H1 (cell line): ENCODE results near the gene RFLNA. TPM values are rescaled to one million over a fixed set of nuclear protein-coding genes. Genes with fewer than 3 reads are reported as not detected.

ENCODE experiments used
- CTCF ChIA-PET: fragments of 300-600 bp; sonication (Branson Sonifier 250); formaldehyde crosslinking; loops from one replicate; lab custom pipeline; 2021; ENCODE audit not compliant: partially characterized antibody; lab: Charles Lee
- POLR2A ChIA-PET: fragments of 300-600 bp; sonication (Branson Sonifier 250); formaldehyde crosslinking; loops from one replicate; lab custom pipeline; 2021; ENCODE audit warnings: inconsistent platforms; ENCODE audit not compliant: partially characterized antibody; lab: Charles Lee
- DNase-seq, 2 experiments: peaks; one replicate each; pipeline versions ENCODE4 v3.0.0 to v3.0.0-alpha.2; 2010 to 2022; ENCODE audit warnings: low spot score in 2 of 2, low read depth in 1 of 2, mixed read lengths in 1 of 2
- FAIRE-seq: peaks from 2 replicates; lab custom pipeline; 2011; peaks lifted over from hg19 to GRCh38; lab: Jason Lieb, UNC
- H2AFZ ChIP-seq: 2 replicates; pipeline ENCODE4 v1.8.1; 2012; ENCODE audit warnings: low read length, inconsistent platforms
- H2AK5ac ChIP-seq: 2 replicates; pipeline ENCODE4 v1.6.1; 2013; ENCODE audit warnings: low read depth, low read length
- H2BK120ac ChIP-seq: replicated peaks from 2 replicates; pipeline ENCODE3; 2013; ENCODE audit warnings: low read depth, low read length, inconsistent platforms
- H2BK12ac ChIP-seq: 2 replicates; pipeline ENCODE4 v1.6.1; 2013; ENCODE audit warnings: low read depth, low read length
- H2BK15ac ChIP-seq: 2 replicates; pipeline ENCODE4 v1.6.1; 2013; ENCODE audit warnings: low read length
- H2BK20ac ChIP-seq: 2 replicates; pipeline ENCODE4 v1.6.1; 2013; ENCODE audit warnings: low read length
- H2BK5ac ChIP-seq: 2 replicates; pipeline ENCODE4 v1.6.1; 2013; ENCODE audit warnings: low read depth, low read length
- H3K14ac ChIP-seq: 2 replicates; pipeline ENCODE4 v1.6.1; 2013; ENCODE audit warnings: inconsistent platforms; ENCODE audit not compliant: insufficient read length
- H3K18ac ChIP-seq: 2 replicates; pipeline ENCODE4 v1.6.1; 2013; ENCODE audit warnings: low read length; ENCODE audit errors: extremely low read depth
- H3K23ac ChIP-seq: 2 replicates; pipeline ENCODE4 v1.6.1; 2013; ENCODE audit warnings: inconsistent platforms; ENCODE audit not compliant: insufficient read length
- H3K23me2 ChIP-seq: 2 replicates; pipeline ENCODE4 v1.6.1; 2013; ENCODE audit warnings: low read depth, low read length
- H3K27ac ChIP-seq: 2 replicates; pipeline ENCODE4 v1.6.1; 2011; ENCODE audit warnings: low read depth, low read length, inconsistent platforms
- H3K27me3 ChIP-seq, 4 experiments: replicated peaks in 1 of 4; 1 replicate in 1 of 4; 2 replicates in 3 of 4; pipeline versions ENCODE4 v1.6.1 to v1.8.1; 2011 to 2013; ENCODE audit warnings: low read length in 3 of 4, mild to moderate bottlenecking in 3 of 4, inconsistent platforms in 2 of 4, mixed read lengths in 2 of 4, moderate library complexity in 1 of 4; ENCODE audit not compliant: control insufficient read depth in 3 of 4, insufficient read depth in 3 of 4; ENCODE audit errors: extremely low read depth in 1 of 4
- H3K36me3 ChIP-seq, 4 experiments: 2 replicates each; pipeline versions ENCODE4 v1.6.1 to v1.8.1; 2011 to 2013; ENCODE audit warnings: mild to moderate bottlenecking in 4 of 4, low read length in 3 of 4, moderate library complexity in 2 of 4, control low read depth in 1 of 4, inconsistent platforms in 1 of 4; ENCODE audit not compliant: insufficient read depth in 4 of 4, control insufficient read depth in 2 of 4
- H3K4ac ChIP-seq: replicated peaks from 2 replicates; pipeline ENCODE3; 2013; ENCODE audit warnings: low read length, low read depth, mixed read lengths, inconsistent platforms; ENCODE audit not compliant: insufficient read length
- H3K4me1 ChIP-seq, 4 experiments: replicated peaks in 1 of 4; 1 replicate in 1 of 4; 2 replicates in 3 of 4; pipeline versions ENCODE4 v1.6.1 to v1.8.1; 2011 to 2013; ENCODE audit warnings: low read length in 3 of 4, inconsistent platforms in 2 of 4, mixed read lengths in 1 of 4; ENCODE audit not compliant: insufficient read depth in 4 of 4, control insufficient read depth in 3 of 4
- H3K4me2 ChIP-seq, 2 experiments: 2 replicates each; pipeline versions ENCODE4 v1.6.1 to v1.8.1; 2011 to 2013; ENCODE audit warnings: low read depth in 2 of 2, low read length in 2 of 2, control low read depth in 1 of 2, inconsistent platforms in 1 of 2, mild to moderate bottlenecking in 1 of 2; ENCODE audit not compliant: insufficient read depth in 1 of 2
- H3K4me3 ChIP-seq, 4 experiments: fragments of 200-600, 300-600 bp in 1 of 4; sonication (generic), shearing (Covaris generic), sonication (Bioruptor Twin) in 1 of 4; 2 replicates each; pipeline versions ENCODE4 v1.5.1 to v1.8.1; 2011 to 2016; ENCODE audit warnings: low read length in 4 of 4, low read depth in 3 of 4, control low read depth in 2 of 4, inconsistent platforms in 2 of 4, mild to moderate bottlenecking in 2 of 4, mixed read lengths in 1 of 4, moderate library complexity in 1 of 4; ENCODE audit not compliant: insufficient read depth in 2 of 4; ENCODE audit errors: extremely low read depth in 1 of 4
- H3K56ac ChIP-seq: replicated peaks from 2 replicates; pipeline ENCODE3; 2013; ENCODE audit warnings: low read depth, mild to moderate bottlenecking, mixed read lengths, low read length, inconsistent platforms; ENCODE audit not compliant: insufficient read length
- H3K79me1 ChIP-seq: 2 replicates; pipeline ENCODE4 v1.6.1; 2013; ENCODE audit warnings: low read depth, low read length, control low read depth
- H3K79me2 ChIP-seq, 2 experiments: 2 replicates each; pipeline versions ENCODE4 v1.6.1 to v1.8.1; 2012 to 2013; ENCODE audit warnings: low read length in 2 of 2, mild to moderate bottlenecking in 2 of 2, inconsistent platforms in 1 of 2; ENCODE audit not compliant: insufficient read depth in 2 of 2, control insufficient read depth in 1 of 2
- H3K9ac ChIP-seq, 4 experiments: replicated peaks in 1 of 4; 1 replicate in 1 of 4; 2 replicates in 3 of 4; pipeline versions ENCODE4 v1.6.1 to v1.8.1; 2011 to 2013; ENCODE audit warnings: low read depth in 3 of 4, low read length in 3 of 4, control low read depth in 2 of 4, mild to moderate bottlenecking in 2 of 4, moderate library complexity in 2 of 4, inconsistent platforms in 1 of 4; ENCODE audit errors: extremely low read depth in 1 of 4
- H3K9me3 ChIP-seq, 2 experiments: 2 replicates each; pipeline versions ENCODE4 v1.6.1 to v1.8.1; 2012 to 2013; ENCODE audit warnings: mild to moderate bottlenecking in 2 of 2, moderate library complexity in 2 of 2, control low read depth in 1 of 2, inconsistent platforms in 1 of 2, low read depth in 1 of 2, low read length in 1 of 2, mixed read lengths in 1 of 2; ENCODE audit not compliant: insufficient read depth in 2 of 2
- H4K20me1 ChIP-seq, 2 experiments: replicated peaks in 1 of 2; 2 replicates each; pipeline versions ENCODE3 to v1.8.1; 2011 to 2013; ENCODE audit warnings: inconsistent platforms in 2 of 2, low read length in 2 of 2, mild to moderate bottlenecking in 1 of 2; ENCODE audit not compliant: insufficient read depth in 2 of 2, control insufficient read depth in 1 of 2
- H4K5ac ChIP-seq: 2 replicates; pipeline ENCODE4 v1.6.1; 2013; ENCODE audit warnings: low read length, low read depth, mixed read lengths, inconsistent platforms; ENCODE audit not compliant: insufficient read length
- H4K8ac ChIP-seq: 2 replicates; pipeline ENCODE4 v1.8.0; 2013; ENCODE audit warnings: mild to moderate bottlenecking, moderate library complexity, low read length, inconsistent platforms; ENCODE audit not compliant: insufficient read depth; ENCODE audit errors: extremely low read depth
- H4K91ac ChIP-seq: replicated peaks from 2 replicates; pipeline ENCODE3; 2013; ENCODE audit warnings: low read length, mixed read lengths, inconsistent platforms; ENCODE audit not compliant: insufficient read length
- CTCF ChIP-seq, 3 experiments: IDR thresholded peaks; 1 replicate in 2 of 3; 2 replicates in 1 of 3; pipeline versions ENCODE4 v1.5.1 to v1.6.1; 2011; ENCODE audit warnings: low read length in 3 of 3, mild to moderate bottlenecking in 3 of 3, inconsistent platforms in 2 of 3, low read depth in 1 of 3, moderate library complexity in 1 of 3; ENCODE audit not compliant: insufficient read depth in 1 of 3; ENCODE audit errors: control extremely low read depth in 1 of 3
- EZH2 ChIP-seq: fragments of 200-600 bp; sonication (generic); IDR thresholded peaks from 2 replicates; pipeline ENCODE4 v1.7.1; 2012; ENCODE audit warnings: low read depth, mild to moderate bottlenecking, moderate library complexity, low read length, inconsistent platforms; ENCODE audit not compliant: severe bottlenecking
- GABPA ChIP-seq: IDR thresholded peaks from 2 replicates; pipeline ENCODE4 v1.6.1; 2011; ENCODE audit warnings: mild to moderate bottlenecking, low read length, moderate library complexity, borderline replicate concordance; ENCODE audit not compliant: insufficient read depth
- KDM4A ChIP-seq: IDR thresholded peaks from one replicate; pipeline ENCODE4 v1.7.1; 2012; ENCODE audit warnings: low read depth, mild to moderate bottlenecking, moderate library complexity, low read length, inconsistent platforms; ENCODE audit not compliant: severe bottlenecking
- SAP30 ChIP-seq: fragments of 300-600 bp; sonication (generic); IDR thresholded peaks from 2 replicates; pipeline ENCODE4 v1.7.1; 2012; ENCODE audit warnings: low read length, moderate library complexity, mild to moderate bottlenecking, inconsistent platforms; ENCODE audit not compliant: insufficient read depth, insufficient replicate concordance
- TAF7 ChIP-seq: optimal IDR thresholded peaks from 2 replicates; pipeline ENCODE3; 2011; ENCODE audit warnings: low read depth, mild to moderate bottlenecking, inconsistent platforms, low read length, moderate library complexity, borderline replicate concordance
- TBP ChIP-seq: IDR thresholded peaks from 2 replicates; pipeline ENCODE4 v1.6.1; 2011; ENCODE audit warnings: low read depth, low read length, improper control_type of control experiment
- WGBS, 2 experiments: shearing (Covaris generic) in 1 of 2; methylation state at CpG; one replicate each; pipeline versions ENCODE4 v1.1.6 to v1.1.7; 2013 to 2015; ENCODE audit warnings: low lambda C conversion rate in 2 of 2, mixed read lengths in 2 of 2, inconsistent platforms in 1 of 2, low coverage in 1 of 2, missing lambda C conversion rate in 1 of 2; ENCODE audit not compliant: insufficient replicate concordance in 2 of 2, insufficient coverage in 1 of 2, insufficient read length in 1 of 2; ENCODE audit errors: extremely low coverage in 1 of 2, missing lambda C conversion rate in 1 of 2; 5-methylcytosine and 5-hydroxymethylcytosine counted together
- polyA plus RNA-seq, 7 experiments: library from polyadenylated mRNA; depleted of rRNA in 3 of 7; stranded (reverse) in 5 of 7; unstranded in 2 of 7; fragments of >200 nt in 5 of 7; fragments of 200-250 nt in 2 of 7; gene quantifications; 1 replicate in 5 of 7; 2 replicates in 1 of 7; 4 replicates in 1 of 7; pipeline versions ENCODE4 v1.2.1 to v1.2.3, GENCODE V29; 2011 to 2013; ENCODE audit warnings: missing spikeins in 2 of 7, mixed read lengths in 2 of 7
- total RNA-seq: library from RNA; stranded (reverse); fragmentation: NEBNext Ultra II Directional; extraction: Animal tissue kit (Norgen Biotek cat#: 25700); gene quantifications from 2 replicates; pipeline ENCODE4 v1.2.1, GENCODE V29; 2021

Gene RFLNA
- total and polyA plus RNA-seq, 2 of the 8 experiments (the other 6 are each of a cell fraction or from before 2014, with no cell fraction given), result 6.4 to 6.6 TPM

- H4K20me1 ChIP-seq, result peaks cover 0 to 14% of the 10 kb centered on the region in 2 experiments
Observed at GRCh38 chr12:124344526-124344925, 49.6 kb downstream of the RFLNA start.

More at GRCh38 chr12:124344526-124344925, 49.6 kb downstream of the RFLNA start:
- WGBS, 2 experiments, result 93% methylated on average over 37 of the region's 38 CpGs; no CpG with 5 or more reads in 1 of the 2 experiments
- ChIA-PET CTCF (interaction anchor here (1.0 to 1.6 kb wide), 2 partner anchors 10 to 291 kb away, joined by 3 to 5 read pairs; no protein-coding TSS in a partner anchor), POLR2A (no interaction called here)
- H3K4me2 ChIP-seq, result no peak overlapping the region
- no peaks in the 10 kb centered on the region; the same call in 1 of the 2 replicates for H3K79me1 ChIP-seq
- FAIRE-seq (no peak), DNase-seq (no peak)
- H4K8ac ChIP-seq, result no peak overlapping the region
- no peaks in the 10 kb centered on the region for H3K9me3 ChIP-seq
- no peak overlapping the region for H2AFZ ChIP-seq
- no peak overlapping the region for H2BK120ac ChIP-seq
- H3K79me2 ChIP-seq, result no peaks in the 10 kb centered on the region
- no peak overlapping the region for H4K5ac ChIP-seq
- no peak overlapping the region for H2BK20ac ChIP-seq
- H3K18ac ChIP-seq, result no peak overlapping the region
- no peak overlapping the region for H3K14ac ChIP-seq
- H3K27ac ChIP-seq, result no peak overlapping the region
- H2AK5ac ChIP-seq, result no peak overlapping the region
- no peak overlapping the region for H3K4me3 ChIP-seq
- no peak overlapping the region for H3K9ac ChIP-seq
- H3K4ac ChIP-seq, result no peak overlapping the region
- no peaks in the 10 kb centered on the region for H3K27me3 ChIP-seq
- H2BK15ac ChIP-seq, result no peak overlapping the region
- H3K23ac ChIP-seq, result no peak overlapping the region
- TF ChIP-seq EZH2, result no peak
- TF ChIP-seq GABPA, result no peak
- TF ChIP-seq SAP30, result no peak
- TF ChIP-seq TBP, result no peak
- TF ChIP-seq TAF7, result no peak
- no peak for TF ChIP-seq KDM4A
- TF ChIP-seq CTCF (IDR thresholded peaks at IDR 0.05; ENCODE audit: control extremely low read depth in 1 of 3, insufficient read depth in 1 of 3, low read depth in 1 of 3, low read length in 3 of 3), result no peak
- no peak overlapping the region for H3K56ac ChIP-seq
- no peaks in the 10 kb centered on the region for H3K4me1 ChIP-seq
- H3K23me2 ChIP-seq, result no peaks in the 10 kb centered on the region; the same call in 1 of the 2 replicates
- no peak overlapping the region for H4K91ac ChIP-seq
- H2BK5ac ChIP-seq, result no peak overlapping the region
- H3K36me3 ChIP-seq, result peaks cover 12 to 60% (median 41%) of the 10 kb centered on the region in 4 experiments
- H2BK12ac ChIP-seq, result no peak overlapping the region
